Loucy (cell line): Measurements from ENCODE around the gene G0S2.

ENCODE experiments used
- H2AFZ ChIP-seq: fragments of 200-600 bp; sonication (generic); 2 replicates; pipeline ENCODE4 v1.6.0; 2016; ENCODE audit warnings: antibody characterized with exemption, mild to moderate bottlenecking, low read length, moderate library complexity
- H3F3A ChIP-seq: fragments of 200-600 bp; 2 replicates; pipeline ENCODE4 v1.6.0; 2016; ENCODE audit warnings: antibody characterized with exemption, low read depth, mild to moderate bottlenecking
- H3K27me3 ChIP-seq: fragments of 200-600 bp; sonication (generic); 2 replicates; pipeline ENCODE4 v1.6.1; 2014; ENCODE audit warnings: low read length, mild to moderate bottlenecking; ENCODE audit not compliant: insufficient read depth, poor library complexity, severe bottlenecking
- H3K36me3 ChIP-seq: fragments of 200-600 bp; sonication (generic); 2 replicates; pipeline ENCODE4 v1.6.1; 2016; ENCODE audit warnings: low read length; ENCODE audit not compliant: insufficient read depth
- H3K4me1 ChIP-seq: fragments of 200-600 bp; sonication (generic); 2 replicates; pipeline ENCODE4 v1.5.1; 2014; ENCODE audit warnings: low read length, mild to moderate bottlenecking; ENCODE audit not compliant: insufficient read depth, poor library complexity, severe bottlenecking
- H3K4me2 ChIP-seq: fragments of 200-600 bp; sonication (generic); 2 replicates; pipeline ENCODE4 v1.6.0; 2014; ENCODE audit warnings: antibody characterized with exemption, low read length, low read depth, mild to moderate bottlenecking; ENCODE audit not compliant: poor library complexity, severe bottlenecking
- H3K4me3 ChIP-seq: fragments of 200-600 bp; sonication (generic); 2 replicates; pipeline ENCODE4 v1.5.1; 2014; ENCODE audit warnings: low read length, mild to moderate bottlenecking, mixed read lengths; ENCODE audit not compliant: poor library complexity, severe bottlenecking
- H3K79me2 ChIP-seq: fragments of 200-600 bp; sonication (generic); 2 replicates; pipeline ENCODE4 v1.6.1; 2014; ENCODE audit warnings: low read length; ENCODE audit not compliant: insufficient read depth
- H3K9ac ChIP-seq: fragments of 200-600 bp; sonication (generic); 2 replicates; pipeline ENCODE4 v1.6.0; 2014; ENCODE audit warnings: mild to moderate bottlenecking, low read depth, low read length, moderate library complexity; ENCODE audit not compliant: poor library complexity, severe bottlenecking
- H3K9me2 ChIP-seq: fragments of 200-600 bp; sonication (generic); replicated peaks from 2 replicates; pipeline ENCODE4 v1.6.1; 2016; ENCODE audit warnings: low read depth, low read length, mixed read lengths
- H3K9me3 ChIP-seq: fragments of 200-600 bp; sonication (generic); 2 replicates; pipeline ENCODE4 v1.6.1; 2014; ENCODE audit warnings: mild to moderate bottlenecking, antibody characterized with exemption, low read length, low read depth; ENCODE audit not compliant: insufficient read depth
- H4K20me1 ChIP-seq: fragments of 200-600 bp; sonication (generic); 2 replicates; pipeline ENCODE4 v1.6.0; 2014; ENCODE audit warnings: antibody characterized with exemption, low read length, mild to moderate bottlenecking; ENCODE audit not compliant: insufficient read depth, poor library complexity, severe bottlenecking
- CTCF ChIP-seq: fragments of 200-600 bp; sonication (generic); conservative IDR thresholded peaks from 2 replicates; pipeline ENCODE4 v1.5.1; 2014; ENCODE audit warnings: mild to moderate bottlenecking, antibody characterized with exemption, low read length
- EZH2phosphoT487 ChIP-seq: fragments of 200-600 bp; IDR thresholded peaks from 2 replicates; pipeline ENCODE4 v1.6.1; 2018; ENCODE audit warnings: antibody characterized with exemption, mild to moderate bottlenecking, moderate library complexity, borderline replicate concordance

The G0S2 gene

GRCh38 chr1:209692296-209692695 lies 17.1 kb downstream of the G0S2 start:
- H3K9ac ChIP-seq = no peak overlapping the region
- H3K36me3 ChIP-seq = no peaks in the 10 kb centered on the region
- H4K20me1 ChIP-seq = no peaks in the 10 kb centered on the region
- TF ChIP-seq CTCF (no peak), EZH2phosphoT487 (no peak)
- no peaks in the 10 kb centered on the region for H3F3A ChIP-seq
- no peaks in the 10 kb centered on the region for H3K9me3 ChIP-seq
- no peak overlapping the region for H3K4me2 ChIP-seq
- no peak overlapping the region for H2AFZ ChIP-seq
- no peak overlapping the region for H3K4me3 ChIP-seq
- peaks cover 6% of the 10 kb centered on the region for H3K4me1 ChIP-seq
- no peaks in the 10 kb centered on the region for H3K9me2 ChIP-seq
- H3K79me2 ChIP-seq = no peaks in the 10 kb centered on the region
- H3K27me3 ChIP-seq = no peaks in the 10 kb centered on the region

GRCh38 chr1:209692745-209693504 lies 17.7 kb downstream of the G0S2 start:
- H4K20me1 ChIP-seq = no peaks in the 10 kb centered on the region
- H3K4me2 ChIP-seq = peak overlapping the region; percentile 52
- H2AFZ ChIP-seq = peak overlapping the region; percentile 92
- peak overlapping the region; percentile 13 for H3K9ac ChIP-seq
- H3K79me2 ChIP-seq = no peaks in the 10 kb centered on the region
- H3K4me1 ChIP-seq = peaks cover 7% of the 10 kb centered on the region
- TF ChIP-seq EZH2phosphoT487 (no peak), CTCF (peak; percentile 95)
- no peaks in the 10 kb centered on the region for H3K9me3 ChIP-seq
- no peaks in the 10 kb centered on the region for H3K9me2 ChIP-seq
- H3F3A ChIP-seq = no peaks in the 10 kb centered on the region
- peak overlapping the region; percentile 34 for H3K4me3 ChIP-seq
- H3K27me3 ChIP-seq = no peaks in the 10 kb centered on the region
- no peaks in the 10 kb centered on the region for H3K36me3 ChIP-seq

GRCh38 chr1:209696673-209697072 lies 21.5 kb downstream of the G0S2 start:
- H3K9me3 ChIP-seq = no peaks in the 10 kb centered on the region

More at GRCh38 chr1:209696673-209697072, 21.5 kb downstream of the G0S2 start:
- H3K4me2 ChIP-seq = no peak overlapping the region
- no peaks in the 10 kb centered on the region for H3F3A ChIP-seq
- H3K4me3 ChIP-seq = no peak overlapping the region
- H3K9ac ChIP-seq = no peak overlapping the region
- peaks cover 7% of the 10 kb centered on the region for H3K4me1 ChIP-seq
- TF ChIP-seq CTCF (no peak), EZH2phosphoT487 (no peak)
- no peaks in the 10 kb centered on the region for H3K79me2 ChIP-seq
- no peaks in the 10 kb centered on the region for H4K20me1 ChIP-seq
- H2AFZ ChIP-seq = no peak overlapping the region
- H3K36me3 ChIP-seq = no peaks in the 10 kb centered on the region
- no peaks in the 10 kb centered on the region for H3K9me2 ChIP-seq
- H3K27me3 ChIP-seq = no peaks in the 10 kb centered on the region
